HG03139 (cell line): ENCODE data around the gene RASA3.

ENCODE experiments used
- ATAC-seq: cut with Tn5 transposase; IDR thresholded peaks from one replicate; pipeline ENCODE4 v1.9.1; 2021; ENCODE audit not compliant: unreplicated experiment

RASA3 gene

DNA sequence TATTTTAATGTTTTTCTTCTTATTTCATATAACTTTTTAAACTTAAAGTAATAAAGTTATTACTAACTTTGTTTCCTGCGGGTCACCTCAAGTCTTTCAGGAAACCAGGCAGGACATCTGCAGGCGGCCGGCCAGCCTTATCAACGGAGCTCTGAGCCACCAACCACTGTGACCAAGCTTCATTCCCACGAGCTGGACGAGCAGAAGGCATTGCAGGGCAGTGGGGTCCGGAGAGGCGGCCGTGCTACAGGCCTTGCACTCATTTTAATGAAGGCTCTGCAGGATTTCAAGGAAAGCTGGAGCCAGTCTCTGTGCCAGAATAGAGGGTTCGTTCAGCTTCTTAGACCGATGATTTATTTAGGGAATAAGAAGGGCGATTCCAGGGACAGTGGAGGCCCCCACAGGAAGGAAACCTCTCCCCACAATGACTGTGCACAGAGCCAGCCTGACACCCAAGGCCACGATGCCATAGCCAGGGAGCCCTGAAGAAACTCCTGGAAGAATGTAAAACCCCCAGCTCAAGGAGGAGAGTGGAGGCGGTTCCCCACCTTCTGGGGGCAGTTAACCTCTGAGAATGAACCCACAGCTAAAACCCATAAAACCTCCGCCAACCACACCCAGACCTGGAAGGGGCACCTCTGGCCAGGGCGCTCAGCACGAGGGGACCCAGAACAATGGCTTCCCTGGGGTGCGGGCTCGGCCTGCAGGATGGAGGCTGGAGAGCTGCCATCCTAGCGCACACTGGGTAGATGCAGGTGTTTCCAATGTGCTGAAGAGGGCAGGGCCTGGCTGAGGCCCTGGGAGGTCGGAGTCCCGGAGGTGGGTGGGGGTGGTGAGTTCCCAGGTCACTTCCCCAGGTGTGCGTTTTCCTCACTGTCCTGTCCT lies 75.0 kb downstream of the RASA3 start:
- ATAC-seq, result no peak

DNA sequence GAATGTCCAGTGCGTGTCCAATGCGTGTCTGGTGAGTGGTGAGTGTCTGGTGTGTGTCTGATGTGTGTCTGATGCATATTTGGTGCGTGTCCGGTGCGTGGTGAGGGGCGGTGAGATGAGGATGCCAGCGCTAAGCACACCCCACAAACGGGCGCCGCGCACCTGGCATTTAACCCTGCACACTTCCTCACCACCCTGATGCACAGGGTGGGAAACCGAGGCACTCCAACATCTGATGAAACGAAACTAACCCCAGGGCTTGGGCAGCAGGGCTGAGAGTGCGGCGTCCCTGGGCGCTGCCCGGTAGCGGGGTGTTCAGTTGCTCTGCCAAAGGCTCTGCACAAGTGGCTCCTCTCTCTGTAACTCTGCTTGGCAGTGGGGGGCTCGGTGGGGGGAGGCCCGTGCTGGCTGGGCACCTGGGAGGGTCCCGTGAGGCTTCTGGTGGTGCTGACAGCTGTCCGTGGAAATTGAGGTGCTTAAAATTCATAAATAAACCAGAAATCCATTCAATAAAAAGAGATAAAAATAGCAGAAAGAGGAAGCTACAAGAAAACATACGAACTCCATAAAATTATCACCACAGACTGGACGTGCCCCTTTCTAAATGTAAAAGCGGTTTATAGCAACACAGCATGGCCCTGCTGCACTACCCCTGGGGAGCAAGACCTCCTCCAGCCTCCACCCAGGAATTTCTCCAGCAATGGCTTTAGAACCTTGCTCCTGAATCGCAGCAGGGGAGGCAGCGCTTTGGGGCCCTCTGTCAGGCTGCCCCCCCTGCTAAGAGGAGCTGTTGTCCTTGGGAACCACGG lies 76.0 kb downstream of the RASA3 start:
- ATAC-seq, result no peak

DNA sequence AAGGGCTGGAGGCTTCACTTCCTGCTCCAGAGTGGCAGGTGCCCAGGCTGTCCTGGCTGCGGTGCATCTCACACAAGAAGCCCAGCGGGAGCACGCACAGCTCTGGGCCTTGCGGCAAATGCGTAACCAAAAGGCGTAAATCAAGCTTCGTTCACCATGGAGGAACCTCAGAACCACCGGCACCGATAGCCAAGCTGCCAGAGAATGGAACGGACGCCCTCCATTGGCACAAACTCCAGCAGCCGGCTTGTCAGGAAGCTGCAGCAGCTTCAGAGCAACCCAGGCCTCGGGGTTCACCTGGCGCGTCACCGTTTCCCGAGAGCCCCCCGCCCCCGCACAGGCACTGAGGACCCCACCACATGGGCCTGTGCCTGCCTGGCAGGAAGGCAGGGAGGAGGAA lies 76.7 kb downstream of the RASA3 start:
- ATAC-seq, result no peak

DNA sequence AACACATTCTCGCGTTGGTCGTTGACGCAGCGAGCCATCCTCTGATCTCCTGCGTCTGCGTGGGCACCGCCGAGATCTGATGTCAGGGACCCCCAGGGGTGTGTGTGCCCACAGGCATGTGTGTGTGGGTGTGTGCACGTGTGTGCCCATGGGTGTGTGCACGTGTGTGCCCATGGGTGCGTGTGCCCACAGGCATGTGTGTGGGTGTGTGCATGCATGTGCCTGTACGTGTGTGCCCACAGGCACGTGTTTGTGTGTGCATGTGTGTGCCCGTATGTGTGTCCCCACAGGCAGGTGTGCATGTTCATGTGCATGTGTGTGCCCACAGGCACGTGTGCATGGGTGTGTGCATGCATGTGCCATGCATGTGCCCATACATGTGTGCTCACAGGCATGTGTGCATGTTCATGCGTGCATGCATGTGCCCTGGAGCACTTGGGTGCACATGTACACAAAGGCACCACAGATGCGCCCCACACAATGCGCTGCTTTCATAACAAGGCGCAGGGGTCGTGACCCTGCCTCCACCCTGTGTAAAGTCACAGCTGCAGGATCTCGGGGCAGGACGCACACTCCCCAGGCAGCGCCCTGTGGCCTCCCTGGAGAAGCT lies 77.5 kb downstream of the RASA3 start:
- ATAC-seq, result no peak

DNA sequence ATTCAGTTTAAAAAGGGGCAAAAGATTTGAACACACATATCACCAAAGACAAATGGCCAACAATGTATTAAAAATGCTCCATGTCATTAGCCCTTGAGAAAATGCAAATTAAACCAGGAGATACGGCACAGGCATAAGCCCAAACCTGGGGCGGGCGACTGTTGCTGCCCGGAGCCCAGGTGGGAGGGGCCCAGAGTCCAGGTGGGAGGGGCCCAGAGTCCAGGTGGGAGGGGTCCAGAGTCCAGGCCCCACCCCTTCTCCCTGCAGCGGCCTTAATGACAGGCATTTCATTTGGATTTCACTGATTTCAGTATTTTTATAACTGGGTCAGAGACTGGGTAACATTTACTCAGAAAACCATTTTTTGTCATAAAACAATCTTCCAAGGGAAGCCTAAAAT lies 78.2 kb downstream of the RASA3 start:
- no peak for ATAC-seq

DNA sequence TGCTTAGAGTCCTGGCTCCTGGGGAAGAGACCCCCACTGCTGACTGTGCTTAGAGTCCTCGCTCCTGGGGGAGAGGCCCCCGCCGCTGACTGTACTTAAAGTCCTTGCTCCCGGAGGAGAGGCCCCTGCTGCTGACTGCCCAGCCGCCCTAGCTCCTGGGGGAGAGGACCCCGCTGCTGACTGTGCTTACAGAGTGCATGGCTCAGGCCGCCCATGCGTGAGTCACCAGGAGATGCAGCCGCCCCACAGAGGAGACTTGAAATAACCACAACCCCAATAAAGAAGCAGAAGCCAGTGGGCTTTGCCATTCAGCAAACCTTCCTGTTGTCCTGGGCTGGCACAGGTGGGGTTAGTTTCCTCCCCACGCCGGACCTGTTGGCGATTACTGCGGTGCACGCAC lies 79.4 kb downstream of the RASA3 start:
- no peak for ATAC-seq

DNA sequence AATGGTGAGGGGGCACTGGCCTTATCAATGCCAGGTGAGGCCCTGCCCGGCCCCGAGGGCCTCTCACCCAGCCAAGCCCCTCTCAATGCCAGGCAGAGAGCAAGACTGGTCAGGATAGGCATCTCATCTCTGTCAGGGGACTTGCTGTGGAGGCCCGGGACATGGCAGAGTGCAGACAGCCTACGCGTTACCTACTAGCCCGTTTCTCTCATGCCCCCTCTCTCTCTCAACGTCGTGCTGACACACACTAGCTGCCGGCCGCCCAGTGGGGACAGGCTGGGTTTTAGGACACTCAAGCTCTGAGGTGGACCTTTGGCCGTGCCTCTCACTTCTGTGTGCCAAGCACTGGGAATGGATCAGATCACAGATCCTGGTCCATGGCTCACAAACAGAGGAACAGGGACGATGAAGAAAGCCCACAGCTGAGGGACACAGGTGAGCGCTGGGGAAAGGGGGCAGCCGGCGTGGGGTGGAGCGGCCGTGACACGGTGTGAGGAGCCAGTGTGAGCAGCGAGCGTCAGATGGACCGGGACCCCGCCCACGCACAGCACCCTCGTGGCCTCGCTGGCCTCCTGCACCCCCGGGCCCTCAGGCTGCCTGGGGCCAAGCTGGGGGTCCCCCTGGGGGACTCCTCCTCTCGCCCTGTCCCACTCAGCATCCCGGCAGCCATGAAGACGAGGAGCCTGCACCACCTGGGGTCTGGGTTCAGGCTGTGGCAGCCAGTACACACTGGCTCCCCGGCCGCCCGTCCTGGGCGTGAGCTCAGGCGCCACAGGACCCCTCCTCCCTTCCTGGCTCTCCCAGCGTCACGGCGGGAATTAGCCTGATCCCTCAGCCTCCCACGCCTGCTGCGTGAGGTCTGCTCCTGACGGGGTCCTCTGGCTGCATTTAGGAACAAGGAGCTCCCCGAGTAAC lies 81.6 kb downstream of the RASA3 start:
- no peak for ATAC-seq

DNA sequence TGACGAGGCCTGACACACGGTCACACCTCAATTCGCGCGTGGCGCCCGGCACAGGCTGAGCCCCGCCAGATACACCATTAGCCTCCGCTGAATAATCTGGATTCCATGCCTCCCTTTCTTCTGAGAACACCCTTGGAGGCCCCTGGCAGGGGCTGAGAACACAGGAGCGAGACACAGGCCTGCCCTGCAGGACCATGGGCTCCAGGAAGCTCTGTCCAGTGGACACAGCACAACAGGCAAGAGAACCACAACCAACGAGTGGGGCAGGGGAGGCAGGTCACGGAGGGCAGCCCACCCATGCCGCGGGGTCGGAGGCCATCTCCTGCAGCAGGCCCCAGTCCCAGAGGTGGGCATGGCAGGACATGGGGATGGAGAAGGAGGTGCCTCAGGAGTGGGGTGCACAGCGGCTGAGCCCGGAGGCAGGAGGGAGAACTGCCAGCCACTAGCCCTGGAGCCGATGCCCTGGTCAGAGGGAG lies 82.8 kb downstream of the RASA3 start:
- no peak for ATAC-seq

DNA sequence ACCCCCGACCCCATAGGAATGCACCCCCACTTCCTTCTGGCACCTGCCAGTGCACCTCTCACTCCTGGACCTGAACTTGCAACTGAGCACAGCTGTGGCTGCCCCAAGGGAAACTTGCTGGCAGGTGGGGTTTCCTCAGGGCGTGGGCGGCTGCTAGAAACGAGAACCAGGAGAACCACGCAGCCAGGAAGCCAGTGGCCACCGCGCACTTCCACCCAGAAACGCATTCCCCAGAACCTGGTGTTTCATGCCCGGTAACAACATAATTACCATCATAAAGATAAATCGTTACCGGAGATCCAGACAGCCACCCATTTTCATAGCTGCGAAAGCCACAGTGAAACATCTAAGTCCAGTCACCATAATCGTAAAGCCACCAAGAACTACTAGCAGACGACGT lies 83.4 kb downstream of the RASA3 start:
- ATAC-seq, result no peak

DNA sequence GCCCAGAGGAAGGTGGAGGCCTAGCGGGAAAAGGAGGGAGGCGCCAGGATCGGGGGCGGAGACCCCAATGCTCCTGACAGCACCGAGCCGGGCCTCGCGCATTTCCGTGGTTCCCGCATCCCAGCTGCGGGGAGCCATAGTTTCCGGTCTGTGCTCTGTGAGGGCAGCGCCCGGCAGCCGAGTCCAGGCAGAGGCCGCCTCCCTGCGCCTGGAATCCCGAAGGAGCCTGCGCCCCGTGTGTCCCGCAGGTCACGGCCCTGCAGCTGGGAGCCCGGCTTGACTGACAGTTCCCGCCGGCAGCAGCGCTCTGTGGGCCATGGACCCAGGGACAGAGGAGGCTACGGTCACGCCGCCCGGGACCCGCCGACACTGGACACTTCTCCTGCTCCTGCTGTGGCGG lies 84.0 kb downstream of the RASA3 start:
- no peak for ATAC-seq

DNA sequence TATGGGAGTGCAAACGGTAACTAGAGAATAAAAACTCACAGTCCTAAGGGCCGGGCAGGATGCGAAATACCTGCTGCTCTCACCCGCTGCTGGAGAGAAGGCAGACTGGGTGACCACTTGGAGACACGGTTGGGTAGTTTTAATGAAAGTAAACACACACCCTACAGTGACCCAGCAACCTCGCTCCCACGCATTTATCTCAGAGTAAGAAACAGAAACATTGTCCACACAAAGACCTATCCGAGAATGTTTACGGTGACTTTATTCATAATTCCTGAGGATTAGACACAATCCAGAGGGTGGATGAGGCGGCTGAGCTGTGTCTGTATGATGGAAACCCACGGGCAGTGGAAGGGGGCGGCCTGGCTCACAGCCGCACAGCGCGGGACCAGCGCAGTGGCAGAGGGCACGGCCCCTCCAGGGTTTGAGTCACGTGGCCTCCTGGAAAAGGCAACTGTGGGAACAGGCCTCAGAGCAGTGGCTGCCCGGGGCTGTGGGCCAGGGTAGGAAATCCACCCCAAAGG lies 85.0 kb downstream of the RASA3 start:
- ATAC-seq, result no peak

DNA sequence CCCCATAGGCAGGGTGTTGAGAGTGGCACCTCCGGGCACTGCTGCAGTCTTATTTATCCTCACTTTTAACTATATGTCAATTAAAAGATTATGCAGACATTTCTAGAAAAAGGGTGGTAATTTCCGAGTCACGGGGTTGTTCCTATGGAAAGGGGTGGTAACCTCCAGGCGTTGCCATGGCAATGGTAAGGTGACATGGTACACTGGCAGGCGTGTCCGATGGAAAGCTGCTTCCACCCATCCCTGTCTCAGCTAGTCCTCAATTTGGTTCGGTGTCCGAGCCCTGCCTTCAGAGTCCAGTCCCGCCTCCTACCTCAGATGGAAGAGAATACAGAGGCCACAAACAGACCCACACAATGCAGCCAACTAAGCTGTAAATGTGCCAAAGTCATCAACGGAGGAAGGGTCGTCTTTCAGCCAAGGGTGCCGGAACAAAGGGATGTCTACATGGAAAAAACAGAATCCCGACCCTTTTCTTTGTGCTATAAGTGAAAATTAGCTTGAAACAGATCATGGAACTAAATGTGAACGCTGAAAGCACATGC lies 85.9 kb downstream of the RASA3 start:
- ATAC-seq, result no peak

DNA sequence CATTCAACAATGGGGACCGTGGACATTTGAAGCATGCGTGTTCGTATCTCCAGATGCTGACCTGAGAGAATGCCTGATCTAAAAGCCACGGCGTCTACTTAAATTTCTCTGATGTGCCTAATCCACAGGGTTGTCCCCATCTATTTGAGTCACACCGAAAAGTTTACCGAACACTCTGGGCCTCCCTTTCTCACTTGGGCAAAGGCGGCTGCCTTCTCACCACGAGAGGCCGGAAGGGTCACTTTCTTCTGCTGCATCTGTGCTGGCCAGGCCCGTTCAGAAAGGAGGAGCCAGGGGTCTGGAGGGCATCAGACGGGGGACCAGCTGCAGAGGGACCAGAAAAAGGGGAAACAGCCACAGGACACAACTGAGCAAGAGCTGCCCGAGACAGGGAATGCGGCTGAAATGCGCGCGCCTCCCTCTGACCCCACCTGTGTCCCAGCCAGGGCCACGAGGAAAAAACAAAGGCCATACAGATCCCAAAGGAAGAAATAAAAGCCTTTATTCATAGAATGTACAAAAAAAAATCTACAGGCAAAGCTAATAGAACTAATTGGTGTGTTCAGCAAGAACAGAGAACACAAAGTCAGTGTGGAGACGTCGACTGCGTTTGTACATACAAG lies 87.2 kb downstream of the RASA3 start:
- ATAC-seq, result no peak

DNA sequence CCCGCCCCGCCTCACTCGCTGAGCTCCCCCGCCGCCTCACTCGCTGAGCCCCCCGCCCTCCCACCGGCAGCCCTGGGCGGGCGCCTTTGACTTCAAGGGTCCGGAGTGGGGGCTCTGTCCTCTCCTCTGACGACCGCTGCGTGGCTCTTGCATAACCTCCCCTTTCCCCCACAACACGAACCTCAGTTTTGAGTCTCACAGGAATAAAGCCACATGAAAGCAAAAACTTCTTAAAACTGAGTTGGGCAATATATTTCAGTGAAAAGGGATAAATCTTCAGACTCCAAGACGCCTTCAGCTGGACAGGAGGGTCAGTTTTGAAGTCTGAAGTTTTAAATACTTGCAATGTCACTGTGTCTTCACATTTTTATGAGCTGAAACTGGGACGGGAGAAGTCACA lies 87.9 kb downstream of the RASA3 start:
- no peak for ATAC-seq

DNA sequence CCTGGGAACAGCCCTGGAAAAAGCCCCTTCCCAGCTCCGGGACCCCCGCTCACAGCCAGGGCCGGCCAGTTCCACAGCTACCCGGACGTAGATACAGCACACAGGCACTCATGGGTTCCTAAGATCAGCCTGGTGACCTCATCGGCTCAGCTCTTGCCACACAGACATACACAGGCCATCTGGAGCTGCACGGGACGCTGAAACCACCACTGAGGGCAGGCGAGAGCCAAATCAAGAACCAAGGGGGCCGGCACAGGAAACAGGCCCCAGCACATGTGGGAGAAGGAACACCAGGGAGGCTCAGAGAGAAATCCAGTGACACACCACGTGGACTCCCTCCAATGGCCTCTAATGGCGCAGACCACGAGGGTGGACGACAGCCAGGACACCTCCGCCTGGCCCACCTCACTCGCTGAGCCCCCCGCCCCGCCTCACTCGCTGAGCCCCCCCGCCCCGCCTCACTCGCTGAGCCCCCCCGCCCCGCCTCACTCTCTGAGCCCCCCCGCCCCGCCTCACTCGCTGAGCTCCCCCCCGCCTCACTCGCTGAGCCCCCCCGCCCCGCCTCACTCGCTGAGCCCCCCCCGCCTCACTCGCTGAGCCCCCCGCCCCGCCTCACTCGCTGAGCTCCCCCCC lies 88.9 kb downstream of the RASA3 start:
- ATAC-seq, result no peak

DNA sequence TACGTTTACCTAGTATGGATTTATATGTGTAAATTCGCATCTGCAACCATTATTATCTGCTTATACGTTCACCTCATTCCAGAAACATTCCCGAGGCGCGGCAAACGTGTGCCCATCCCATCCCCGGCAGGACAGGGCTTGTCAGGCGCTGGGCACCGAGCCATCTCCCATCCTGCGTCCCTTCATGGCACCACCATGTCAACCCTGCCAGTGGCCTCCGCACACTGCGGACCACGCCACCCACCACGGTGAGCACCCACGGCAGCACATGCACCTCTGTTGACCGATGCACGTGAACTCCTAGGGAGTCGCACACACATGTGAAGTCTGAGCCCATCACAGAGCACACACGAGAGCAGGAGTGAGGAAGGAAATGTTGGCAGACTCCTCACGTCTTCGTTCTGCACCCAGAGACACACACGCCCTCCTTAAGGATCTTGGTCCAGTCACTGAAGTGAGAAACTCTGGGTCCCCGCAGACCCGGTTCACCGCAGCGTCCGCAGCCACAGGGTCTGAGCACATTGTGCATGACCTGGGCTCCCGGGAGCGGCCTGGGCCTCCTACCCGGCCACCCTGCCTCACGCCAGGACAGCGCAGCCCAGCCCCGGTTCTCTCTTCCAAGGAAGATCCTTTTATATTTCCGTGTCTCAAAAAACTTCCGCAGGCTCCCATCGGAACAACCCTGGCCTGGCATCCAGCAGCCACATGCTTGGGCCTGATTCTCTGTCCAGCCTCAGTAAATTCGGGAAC lies 90.2 kb downstream of the RASA3 start:
- ATAC-seq, result no peak

DNA sequence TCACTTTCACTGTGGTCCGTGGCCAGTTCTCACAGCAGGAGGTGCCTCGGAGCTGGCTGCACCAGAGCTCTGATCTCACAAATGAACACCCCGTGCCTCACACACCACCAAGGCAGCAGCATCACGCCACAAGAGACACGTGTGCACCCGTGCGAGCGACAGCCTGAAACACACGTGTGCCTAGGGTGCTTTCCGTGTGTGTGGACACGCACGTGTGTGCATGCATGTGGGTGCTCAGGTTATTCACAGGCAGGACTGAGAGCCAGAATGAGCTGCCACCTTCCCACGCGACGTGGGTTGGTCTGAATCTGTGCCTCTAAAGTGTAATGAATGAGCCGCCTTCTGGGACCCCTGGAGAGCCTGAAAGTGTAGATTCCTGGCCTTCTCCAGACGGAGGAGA lies 90.9 kb downstream of the RASA3 start:
- ATAC-seq, result no peak

DNA sequence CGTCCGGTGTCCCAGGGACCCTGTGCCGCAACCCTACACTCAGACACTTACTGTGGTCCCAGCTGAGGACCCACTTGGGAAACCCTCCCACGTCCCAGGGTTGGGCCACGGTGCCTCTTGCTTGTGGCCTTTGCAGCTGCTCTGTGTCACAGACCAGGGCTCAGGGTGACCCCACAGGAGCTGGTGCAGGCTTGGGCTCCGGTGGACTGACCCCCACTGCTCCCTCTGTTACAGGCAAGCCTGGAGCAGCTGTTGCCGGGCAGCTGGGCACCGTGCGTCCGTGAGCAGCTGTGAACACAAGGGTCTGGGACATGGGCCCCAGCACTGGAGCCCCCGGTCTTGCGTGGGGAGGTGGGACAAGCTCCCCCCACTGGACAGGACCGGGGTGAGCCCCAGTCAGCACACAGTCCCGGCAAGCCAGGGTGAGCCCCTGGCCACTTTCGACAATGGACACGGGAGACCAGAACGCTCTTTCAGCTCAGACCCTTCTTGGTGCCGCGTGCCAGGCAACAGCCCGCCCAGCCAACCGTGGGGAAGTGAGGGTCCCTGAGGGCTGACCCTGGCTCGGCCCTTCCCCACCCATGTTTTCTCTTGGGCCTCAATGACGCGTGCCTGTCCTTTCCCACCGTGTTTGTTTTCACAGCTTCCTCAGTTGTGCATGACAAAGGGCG lies 92.8 kb downstream of the RASA3 start:
- no peak for ATAC-seq
